ENCODE measurements around the gene RBMS3. TPM values are rescaled to one million over a fixed set of nuclear protein-coding genes. Genes with fewer than 3 reads are reported as not detected.

Gene RBMS3
- total RNA-seq, 1 experiment from 2014 or later: 0.42 TPM

GRCh38 chr3:29312960-29313452, 32.1 kb downstream of the RBMS3 start:
- no peak overlapping the region for H3K9ac ChIP-seq (ENCODE audit: low read length)
- H3K4me1 ChIP-seq (ENCODE audit: control insufficient read depth in 1 of 2, insufficient read depth in 2 of 2, low read length in 2 of 2): no peaks in the 10 kb centered on the region
- DNase-seq (ENCODE audit: low read depth, low spot score) (no peak), ATAC-seq (no peak)
- RAD21 ChIA-PET (ENCODE audit: low non-redundant PET in 1 of 2, low total read pairs in 2 of 2, uncharacterized antibody in 2 of 2, unreplicated experiment in 2 of 2): no interaction called here
- no peaks in the 10 kb centered on the region for H3K9me2 ChIP-seq (ENCODE audit: insufficient read depth)
- no peak overlapping the region for H3K4me3 ChIP-seq (replicated peaks in 1 of 2; ENCODE audit: low read depth in 1 of 2, low read length in 2 of 2)
- H4K20me1 ChIP-seq (ENCODE audit: insufficient read depth): no peaks in the 10 kb centered on the region
- no peak for TF ChIP-seq REST (IDR thresholded peaks at IDR 0.05; ENCODE audit: low read depth)
- no peak for TF ChIP-seq ZNF274 (IDR thresholded peaks at IDR 0.05; ENCODE audit: low read depth, low read length)
- no peak for TF ChIP-seq ZBTB33 (IDR thresholded peaks at IDR 0.05; ENCODE audit: extremely low read depth, insufficient replicate concordance, low read length)
- no peak for TF ChIP-seq TCF7L2 (IDR thresholded peaks at IDR 0.05; ENCODE audit: borderline replicate concordance, extremely low read depth, insufficient read depth, insufficient read length)
- TF ChIP-seq ELF1 (IDR thresholded peaks at IDR 0.05; ENCODE audit: borderline replicate concordance, low read depth): no peak
- no peak for TF ChIP-seq RAD21 (IDR thresholded peaks at IDR 0.05; ENCODE audit: low read depth)
- TF ChIP-seq CTCF (IDR thresholded peaks at IDR 0.05 in 2 of 3, conservative IDR thresholded peaks at IDR 0.05 in 1 of 3; ENCODE audit: borderline replicate concordance in 1 of 3, insufficient read depth in 1 of 3, low read depth in 2 of 3, low read length in 2 of 3): no peak
- no peak for TF ChIP-seq CBX3 (IDR thresholded peaks at IDR 0.05; ENCODE audit: low read depth)
- TF ChIP-seq JUND (IDR thresholded peaks at IDR 0.05): no peak
- no peak for TF ChIP-seq CEBPB (IDR thresholded peaks at IDR 0.05; ENCODE audit: low read depth)
- no peak for TF ChIP-seq FOSL1 (IDR thresholded peaks at IDR 0.05; ENCODE audit: low read depth)
- no peak for TF ChIP-seq EGR1 (IDR thresholded peaks at IDR 0.05; ENCODE audit: low read depth)
- TF ChIP-seq MAX (IDR thresholded peaks at IDR 0.05): no peak
- TF ChIP-seq EZH2phosphoT487 (IDR thresholded peaks at IDR 0.05; ENCODE audit: borderline replicate concordance): no peak
- TF ChIP-seq SIN3A (IDR thresholded peaks at IDR 0.05; ENCODE audit: low read depth): no peak
- no peaks in the 10 kb centered on the region for H3K36me3 ChIP-seq (ENCODE audit: control insufficient read depth in 1 of 2, insufficient read depth in 2 of 2, low read length in 2 of 2)
- H3K27ac ChIP-seq (ENCODE audit: low read depth, low read length): no peak overlapping the region
- no peak overlapping the region for H3K4me2 ChIP-seq (ENCODE audit: low read length)
- H3K9me3 ChIP-seq (ENCODE audit: control insufficient read depth in 1 of 2, insufficient read depth in 1 of 2, low read depth in 1 of 2, low read length in 2 of 2): no peaks in the 10 kb centered on the region
- no peak overlapping the region for H2AFZ ChIP-seq (ENCODE audit: low read depth, low read length, poor library complexity, severe bottlenecking)
- BruUV-seq (replicated peaks): no TSS peak
- H3K27me3 ChIP-seq (ENCODE audit: insufficient read depth, low read length): no peaks in the 10 kb centered on the region; the same call in 1 of the 2 replicates
- intact Hi-C loops (cut with micrococcal nuclease): no loop called here
- POLR2A ChIA-PET: no interaction called here
- CTCF ChIA-PET: no interaction called here
- H3K79me2 ChIP-seq (ENCODE audit: insufficient read depth, low read length): no peaks in the 10 kb centered on the region

All from HCT116 (cell line).